K562 (cell line): ENCODE measurements around the gene GIGYF2. TPM values are rescaled to one million over a fixed set of nuclear protein-coding genes. Genes with fewer than 3 reads are reported as not detected.

ENCODE experiments used
- ATAC-seq: fragments of 200-7000 bp; cut with Tn5 transposase; 3 replicates; pipeline ENCODE4 v1.9.1; 2020; ENCODE audit warnings: moderate library complexity
- BruUV-seq: library from RNA; stranded (reverse); fragments of 400-500 nt; replicated peaks from 2 replicates; lab custom pipeline; 2021; lab: Mats Ljungman, UMichigan
- CTCF ChIA-PET: fragments of 300-600 bp; formaldehyde crosslinking; extraction: SDS; loops from one replicate; lab custom pipeline; 2021; ENCODE audit warnings: low intra/inter-chr PET ratio; lab: Yijun Ruan, JAX
- POLR2A ChIA-PET: fragments of 300-600, 350-650 bp; sonication (Branson Sonifier 250); formaldehyde crosslinking; extraction: SDS; loops from one replicate; lab custom pipeline; 2021; ENCODE audit warnings: antibody characterized with exemption, inconsistent platforms; lab: Yijun Ruan, JAX
- DNase-seq, 4 experiments: peaks; one replicate each; pipeline versions ENCODE4 v3.0.0 to v3.0.0-alpha.2; 2011 to 2018; ENCODE audit warnings: low spot score in 3 of 4, mixed read lengths in 3 of 4; ENCODE audit errors: extremely low read depth in 1 of 4
- FAIRE-seq: peaks from 2 replicates; lab custom pipeline; 2011; peaks lifted over from hg19 to GRCh38; lab: Jason Lieb, UNC
- H2AFZ ChIP-seq: 2 replicates; pipeline ENCODE4 v1.6.0; 2011; ENCODE audit warnings: low read depth, low read length, control low read depth, inconsistent platforms
- H3K27ac ChIP-seq: fragments of 200-600 bp; 3 replicates; pipeline ENCODE4 v1.8.0; 2011; ENCODE audit warnings: low read depth, mild to moderate bottlenecking, control low read depth, inconsistent platforms, low read length, moderate library complexity, mixed read lengths; ENCODE audit errors: extremely low read depth
- H3K27me3 ChIP-seq, 2 experiments: fragments of 300-600 bp in 1 of 2; 2 replicates in 1 of 2; 3 replicates in 1 of 2; pipeline versions ENCODE4 v1.6.0 to v1.8.0; 2011; ENCODE audit warnings: inconsistent platforms in 2 of 2, low read length in 2 of 2, mild to moderate bottlenecking in 1 of 2, mixed read lengths in 1 of 2, moderate library complexity in 1 of 2; ENCODE audit not compliant: control insufficient read depth in 2 of 2, insufficient read depth in 2 of 2
- H3K36me3 ChIP-seq: fragments of 300-600 bp; 3 replicates; pipeline ENCODE4 v1.8.0; 2011; ENCODE audit warnings: mild to moderate bottlenecking, low read length, inconsistent platforms; ENCODE audit not compliant: control insufficient read depth, insufficient read depth
- H3K4me1 ChIP-seq, 2 experiments: fragments of 200-600 bp in 1 of 2; replicated peaks in 1 of 2; 2 replicates in 1 of 2; 3 replicates in 1 of 2; pipeline versions ENCODE4 v1.5.1 to v1.8.0; 2011; ENCODE audit warnings: inconsistent platforms in 2 of 2, low read length in 2 of 2, mild to moderate bottlenecking in 1 of 2, mixed read lengths in 1 of 2, moderate library complexity in 1 of 2; ENCODE audit not compliant: control insufficient read depth in 2 of 2, insufficient read depth in 2 of 2
- H3K4me2 ChIP-seq: 2 replicates; pipeline ENCODE4 v1.6.1; 2011; ENCODE audit warnings: low read length, control low read depth, inconsistent platforms, mixed read lengths; ENCODE audit not compliant: insufficient read depth
- H3K4me3 ChIP-seq: fragments of 200-600 bp; sonication (generic), shearing (Covaris generic); 2 replicates; pipeline ENCODE4 v1.5.1; 2016; ENCODE audit warnings: control low read depth, inconsistent platforms
- H3K79me2 ChIP-seq: fragments of 200-600 bp; 3 replicates; pipeline ENCODE4 v1.8.0; 2011; ENCODE audit warnings: low read length, inconsistent platforms; ENCODE audit not compliant: control insufficient read depth, insufficient read depth
- H3K9ac ChIP-seq, 2 experiments: 2 replicates each; pipeline versions ENCODE4 v1.6.0 to v1.6.1; 2011; ENCODE audit warnings: low read depth in 2 of 2, low read length in 2 of 2, control low read depth in 1 of 2, inconsistent platforms in 1 of 2, mild to moderate bottlenecking in 1 of 2, mixed read lengths in 1 of 2; ENCODE audit not compliant: insufficient read depth in 1 of 2
- H3K9me1 ChIP-seq: one replicate; pipeline ENCODE4 v1.6.0; 2011; ENCODE audit warnings: inconsistent platforms, mild to moderate bottlenecking, low read length, moderate library complexity; ENCODE audit not compliant: control insufficient read depth, insufficient read depth
- H3K9me3 ChIP-seq: replicated peaks from 2 replicates; pipeline ENCODE4 v1.5.1; 2011; ENCODE audit warnings: low read depth, low read length, inconsistent platforms; ENCODE audit not compliant: control insufficient read depth, insufficient read depth
- H4K20me1 ChIP-seq: replicated peaks from 2 replicates; pipeline ENCODE4 v1.6.1; 2011; ENCODE audit warnings: low read length, inconsistent platforms, mixed read lengths; ENCODE audit not compliant: control insufficient read depth, insufficient read depth
- ATF1 ChIP-seq, 2 experiments: fragments of 450-650 bp in 1 of 2; IDR thresholded peaks; 2 replicates each; pipeline ENCODE4 v1.6.1; 2016; ENCODE audit warnings: missing compliant biosample characterization in 1 of 2, missing genetic modification characterization in 1 of 2
- DLX4 ChIP-seq: fragments of 250-450 bp; sonication (Bioruptor Pico); IDR thresholded peaks from 2 replicates; pipeline ENCODE4 v1.6.1; 2021; ENCODE audit warnings: mild to moderate bottlenecking
- MTA3 ChIP-seq: fragments of 450-650 bp; formaldehyde crosslinking; IDR thresholded peaks from 2 replicates; pipeline ENCODE4 v1.6.1; 2017; ENCODE audit warnings: mild to moderate bottlenecking, borderline replicate concordance
- MXD1 ChIP-seq: fragments of 250-450 bp; sonication (Bioruptor Pico); IDR thresholded peaks from 2 replicates; pipeline ENCODE4 v1.8.0; 2021; ENCODE audit warnings: borderline replicate concordance, mild to moderate bottlenecking, moderate library complexity; ENCODE audit not compliant: poor library complexity, severe bottlenecking
- SAFB ChIP-seq: fragments of 200-400 bp; formaldehyde crosslinking; IDR thresholded peaks from 2 replicates; pipeline ENCODE4 v1.6.1; 2017; ENCODE audit warnings: low read depth, low read length, borderline replicate concordance
- TBL1XR1 ChIP-seq, 2 experiments: IDR thresholded peaks; 2 replicates each; pipeline ENCODE4 v1.6.1; 2012; ENCODE audit warnings: improper control_type of control experiment in 2 of 2, low read length in 2 of 2, mild to moderate bottlenecking in 1 of 2
- ZNF316 ChIP-seq: fragments of 450-650 bp; IDR thresholded peaks from 2 replicates; pipeline ENCODE4 v1.6.1; 2016
- ZNF347 ChIP-seq: fragments of 450-650 bp; formaldehyde crosslinking; IDR thresholded peaks from 2 replicates; pipeline ENCODE4 v1.4.0; 2020; ENCODE audit warnings: low read depth, mild to moderate bottlenecking, moderate library complexity
- ZNF354B ChIP-seq: fragments of 250-450 bp; sonication (Bioruptor Pico); IDR thresholded peaks from 2 replicates; pipeline ENCODE4 v1.4.0; 2020
- WGBS: fragments of 100-300 bp; shearing (Covaris generic); methylation state at CpG from one replicate; pipeline ENCODE4 v1.1.6; 2016; ENCODE audit warnings: low coverage, mixed read lengths; ENCODE audit not compliant: insufficient coverage; ENCODE audit errors: missing lambda C conversion rate; 5-methylcytosine and 5-hydroxymethylcytosine counted together
- in situ Hi-C: fragments of 300-500 bp; cut with MboI; formaldehyde crosslinking; loops from 4 replicates; pipeline ENCODE4 v1.15.0; 2018; ENCODE audit warnings: inconsistent platforms, mixed read lengths
- intact Hi-C: fragments of 100-400 bp; cut with micrococcal nuclease; formaldehyde crosslinking; loops from 2 replicates; pipeline ENCODE4 v1.14.2; 2022
- polyA plus RNA-seq, 8 experiments: library from polyadenylated mRNA; depleted of rRNA in 4 of 8; stranded (reverse) in 5 of 8; unstranded in 3 of 8; fragments of >200 nt; fragmentation: Nextera tagmentation in 2 of 8; fragmentation: Illumina TruSeq in 1 of 8; extraction: Ambion mirVana in 2 of 8; extraction: Trizol in 1 of 8; gene quantifications; 2 replicates each; pipeline versions ENCODE4 v1.2.1 to v1.2.3, GENCODE V29; 2011 to 2014; ENCODE audit warnings: inconsistent platforms in 1 of 8, missing spikeins in 1 of 8
- total RNA-seq, 7 experiments: library from RNA; depleted of rRNA in 6 of 7; stranded (reverse); fragments of >200 nt in 6 of 7; fragmentation: Illumina TruSeq in 2 of 7; extraction: Trizol in 2 of 7; gene quantifications; 2 replicates each; pipeline versions ENCODE4 v1.2.1 to v1.2.3, GENCODE V29; 2011 to 2021; ENCODE audit warnings: low replicate concordance in 1 of 7
- TF ChIP-seq, protein P1 (sequence below), 2 experiments: fragments of 150-350 bp in 1 of 2; IDR thresholded peaks; 2 replicates each; pipeline ENCODE4 v1.6.1; 2012 to 2016; ENCODE audit warnings: low read depth in 2 of 2, low read length in 2 of 2, mild to moderate bottlenecking in 1 of 2, moderate library complexity in 1 of 2

Gene GIGYF2
- total and polyA plus RNA-seq, 9 of the 15 experiments (the other 6 are each of a cell fraction or from before 2014, with no cell fraction given) = 12.7 to 52.7 (median 34.9) TPM

DNA sequence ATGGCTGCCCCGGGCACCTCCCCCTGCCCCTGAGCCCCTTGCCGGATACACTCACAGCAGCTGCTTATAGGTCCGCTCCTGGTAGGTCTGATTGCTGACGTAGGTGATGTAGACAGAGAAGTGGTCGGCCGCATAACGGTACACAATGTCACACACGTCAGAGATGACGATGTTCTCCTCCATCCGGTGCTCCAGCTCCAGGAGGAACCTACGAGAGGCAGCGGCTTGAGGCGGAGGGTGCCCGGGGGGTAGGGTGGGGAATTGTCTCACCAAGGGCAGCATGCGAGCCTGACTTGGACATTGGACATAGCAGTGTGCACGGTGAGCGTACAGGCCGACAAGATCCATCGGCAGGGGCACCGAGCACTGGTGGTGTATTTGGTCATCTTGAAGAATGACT, 195.7 kb downstream of the GIGYF2 start:
- Histone ChIP-seq H3K27me3 (peaks cover 0 to 53% of the 10 kb centered on the region in 2 experiments; a peak in 3 of 5 replicates), H3K9me3 (no peaks in the 10 kb centered on the region), H3K27ac (no peak overlapping the region), H3K9ac (no peak overlapping the region), H3K4me3 (no peak overlapping the region), H3K4me2 (no peak overlapping the region), H3K36me3 (no peaks in the 10 kb centered on the region), H3K4me1 (peaks cover 5 to 11% of the 10 kb centered on the region in 2 experiments; a peak in 3 of 5 replicates), H4K20me1 (no peaks in the 10 kb centered on the region), H3K9me1 (no peaks in the 10 kb centered on the region), H3K79me2 (no peaks in the 10 kb centered on the region), H2AFZ (no peak overlapping the region)
- in situ Hi-C loops (no loop called here), intact Hi-C loops (no loop called here)
- 23% methylated on average over 8 of the region's 20 CpGs for WGBS
- no peak for FAIRE-seq
- ATAC-seq = no peak
- POLR2A ChIA-PET = interaction anchor here (0.5 kb wide), 1 partner anchor 160 kb away, joined by 4 read pairs; no protein-coding TSS in a partner anchor
- BruUV-seq = no TSS peak
- no peak for DNase-seq
- TF ChIP-seq ATF1 (CRISPR knock-in tag; IDR thresholded peaks at IDR 0.05) (no peak), ATF1 (tag; IDR thresholded peaks at IDR 0.05) (peak; percentile 11; the same call in 1 of the 2 replicates), ZNF316 (no peak)
- CTCF ChIA-PET = no interaction called here

DNA sequence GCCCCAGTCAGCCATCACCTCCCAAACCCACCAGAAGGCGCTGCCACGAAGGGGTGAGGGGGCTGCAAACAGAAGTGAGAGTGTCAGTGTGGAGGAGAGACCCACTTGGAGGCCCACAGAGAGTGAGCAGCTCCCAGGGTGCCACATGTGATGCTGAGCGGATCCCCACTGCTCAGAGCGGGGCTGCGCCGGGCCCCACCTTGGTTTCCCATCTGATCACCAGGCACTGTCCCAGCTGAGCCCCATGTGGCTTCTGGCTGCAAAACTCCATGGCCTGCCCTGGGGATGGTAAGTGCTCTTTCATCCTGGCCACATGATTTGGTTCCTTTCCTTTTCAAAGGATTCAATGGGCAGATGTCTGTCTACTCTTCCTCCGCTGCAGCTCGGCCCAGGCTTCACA, 196.7 kb downstream of the GIGYF2 start:
- ATAC-seq (no peak), FAIRE-seq (no peak), DNase-seq (no peak)
- H3K27ac ChIP-seq = no peak overlapping the region
- no TSS peak for BruUV-seq
- H3K79me2 ChIP-seq = no peaks in the 10 kb centered on the region
- no peaks in the 10 kb centered on the region for H3K9me1 ChIP-seq
- H2AFZ ChIP-seq = no peak overlapping the region
- no peak overlapping the region for H3K4me3 ChIP-seq
- no peak overlapping the region for H3K4me2 ChIP-seq
- H3K27me3 ChIP-seq = peaks cover 0 to 47% of the 10 kb centered on the region in 2 experiments; a peak in 3 of 5 replicates
- H4K20me1 ChIP-seq = no peaks in the 10 kb centered on the region
- H3K9me3 ChIP-seq = no peaks in the 10 kb centered on the region
- CTCF ChIA-PET = no interaction called here
- in situ Hi-C loops (no loop called here), intact Hi-C loops (no loop called here)
- H3K9ac ChIP-seq = no peak overlapping the region; a peak in 1 of 4 replicates
- H3K4me1 ChIP-seq = peaks cover 5 to 11% of the 10 kb centered on the region in 2 experiments; a peak in 3 of 5 replicates
- POLR2A ChIA-PET = no interaction called here
- 43% methylated on average over 6 of the region's 8 CpGs for WGBS
- no peaks in the 10 kb centered on the region for H3K36me3 ChIP-seq
- TF ChIP-seq, protein P1, sequence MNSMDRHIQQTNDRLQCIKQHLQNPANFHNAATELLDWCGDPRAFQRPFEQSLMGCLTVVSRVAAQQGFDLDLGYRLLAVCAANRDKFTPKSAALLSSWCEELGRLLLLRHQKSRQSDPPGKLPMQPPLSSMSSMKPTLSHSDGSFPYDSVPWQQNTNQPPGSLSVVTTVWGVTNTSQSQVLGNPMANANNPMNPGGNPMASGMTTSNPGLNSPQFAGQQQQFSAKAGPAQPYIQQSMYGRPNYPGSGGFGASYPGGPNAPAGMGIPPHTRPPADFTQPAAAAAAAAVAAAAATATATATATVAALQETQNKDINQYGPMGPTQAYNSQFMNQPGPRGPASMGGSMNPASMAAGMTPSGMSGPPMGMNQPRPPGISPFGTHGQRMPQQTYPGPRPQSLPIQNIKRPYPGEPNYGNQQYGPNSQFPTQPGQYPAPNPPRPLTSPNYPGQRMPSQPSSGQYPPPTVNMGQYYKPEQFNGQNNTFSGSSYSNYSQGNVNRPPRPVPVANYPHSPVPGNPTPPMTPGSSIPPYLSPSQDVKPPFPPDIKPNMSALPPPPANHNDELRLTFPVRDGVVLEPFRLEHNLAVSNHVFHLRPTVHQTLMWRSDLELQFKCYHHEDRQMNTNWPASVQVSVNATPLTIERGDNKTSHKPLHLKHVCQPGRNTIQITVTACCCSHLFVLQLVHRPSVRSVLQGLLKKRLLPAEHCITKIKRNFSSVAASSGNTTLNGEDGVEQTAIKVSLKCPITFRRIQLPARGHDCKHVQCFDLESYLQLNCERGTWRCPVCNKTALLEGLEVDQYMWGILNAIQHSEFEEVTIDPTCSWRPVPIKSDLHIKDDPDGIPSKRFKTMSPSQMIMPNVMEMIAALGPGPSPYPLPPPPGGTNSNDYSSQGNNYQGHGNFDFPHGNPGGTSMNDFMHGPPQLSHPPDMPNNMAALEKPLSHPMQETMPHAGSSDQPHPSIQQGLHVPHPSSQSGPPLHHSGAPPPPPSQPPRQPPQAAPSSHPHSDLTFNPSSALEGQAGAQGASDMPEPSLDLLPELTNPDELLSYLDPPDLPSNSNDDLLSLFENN (IDR thresholded peaks at IDR 0.05; ENCODE audit: low read depth in 2 of 2, low read length in 2 of 2) = no peak
- no peak for TF ChIP-seq MTA3
- no peak for TF ChIP-seq TBL1XR1 (IDR thresholded peaks at IDR 0.05; ENCODE audit: low read length in 2 of 2)
- TF ChIP-seq ZNF347 = no peak
- TF ChIP-seq MXD1 (CRISPR knock-in tag) = no peak
- TF ChIP-seq ZNF354B (CRISPR knock-in tag) = no peak
- TF ChIP-seq DLX4 (CRISPR knock-in tag) = no peak
- no peak for TF ChIP-seq SAFB
